Right atrium auricular region (tissue), 2 donors: ENCODE data around the gene ASTN2. TPM values are rescaled to one million over a fixed set of nuclear protein-coding genes. Genes with fewer than 3 reads are reported as not detected.

Experiments
- DNase-seq: peaks from one replicate; pipeline ENCODE4 v3.0.0-alpha.2; 2019; ENCODE audit warnings: low spot score
- H3K27ac ChIP-seq, 2 donors: fragments of 200-600 bp; sonication (generic); 1 replicate in 1 of 2; 2 replicates in 1 of 2; pipeline ENCODE4 v1.5.1; 2016 to 2019
- H3K27me3 ChIP-seq, 2 donors: fragments of 200-600 bp; sonication (generic); one replicate each; pipeline versions ENCODE4 v1.5.1 to v1.6.0; 2017 to 2019
- H3K36me3 ChIP-seq: fragments of 200-600 bp; sonication (generic); one replicate; pipeline ENCODE4 v1.5.1; 2016
- H3K4me1 ChIP-seq, 2 donors: fragments of 200-600 bp; sonication (generic); one replicate each; pipeline versions ENCODE4 v1.5.1 to v1.6.0; 2017 to 2019
- H3K4me3 ChIP-seq, 2 donors: fragments of 200-600 bp; sonication (generic); 1 replicate in 1 of 2; 2 replicates in 1 of 2; pipeline ENCODE4 v1.5.1; 2017 to 2019; ENCODE audit warnings: mild to moderate bottlenecking in 1 of 2, moderate library complexity in 1 of 2
- H3K9me3 ChIP-seq, 2 donors: fragments of 200-600 bp; sonication (generic); one replicate each; pipeline ENCODE4 v1.5.1; 2019
- total RNA-seq, 2 donors: library from RNA; depleted of rRNA; stranded (reverse); fragments of >200 nt; gene quantifications; one replicate each; pipeline ENCODE4 v1.1.0, GENCODE V29; 2016
- TF ChIP-seq, protein P1 (sequence below), 2 donors: fragments of 200-600 bp; sonication (generic); IDR thresholded peaks; one replicate each; pipeline ENCODE4 v1.5.1; 2019; ENCODE audit warnings: antibody characterized with exemption in 2 of 2

Gene ASTN2
- total RNA-seq, 2 donors from 2014 or later, result 11.1 to 32.2 TPM

DNA sequence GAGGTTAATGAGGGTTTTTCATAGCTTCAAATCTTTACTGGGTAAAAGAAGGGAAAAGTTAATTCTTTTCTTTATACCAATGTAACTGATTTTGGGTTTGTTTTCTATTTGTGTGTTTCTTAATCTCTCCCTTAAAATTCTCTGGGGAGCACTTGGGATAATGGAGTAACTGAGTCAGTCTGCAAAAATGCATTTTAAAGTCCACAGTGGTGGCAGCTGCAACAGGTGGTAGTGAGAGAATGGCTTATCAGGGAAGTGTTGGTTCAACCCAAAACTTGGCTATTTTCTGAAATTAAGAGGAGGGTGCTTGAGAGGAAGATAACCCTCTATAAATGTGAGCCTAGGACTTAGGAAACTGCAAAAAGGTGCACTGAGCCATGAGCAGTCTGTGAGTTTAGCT lies 39.9 kb upstream of the ASTN2 start:
- no peaks in the 10 kb centered on the region for H3K36me3 ChIP-seq
- no peak for DNase-seq
- no peak overlapping the region for H3K4me3 ChIP-seq
- no peak overlapping the region for H3K27ac ChIP-seq
- H3K27me3 ChIP-seq, result no peaks in the 10 kb centered on the region
- H3K4me1 ChIP-seq, result no peaks in the 10 kb centered on the region
- no peaks in the 10 kb centered on the region for H3K9me3 ChIP-seq
- TF ChIP-seq, protein P1, sequence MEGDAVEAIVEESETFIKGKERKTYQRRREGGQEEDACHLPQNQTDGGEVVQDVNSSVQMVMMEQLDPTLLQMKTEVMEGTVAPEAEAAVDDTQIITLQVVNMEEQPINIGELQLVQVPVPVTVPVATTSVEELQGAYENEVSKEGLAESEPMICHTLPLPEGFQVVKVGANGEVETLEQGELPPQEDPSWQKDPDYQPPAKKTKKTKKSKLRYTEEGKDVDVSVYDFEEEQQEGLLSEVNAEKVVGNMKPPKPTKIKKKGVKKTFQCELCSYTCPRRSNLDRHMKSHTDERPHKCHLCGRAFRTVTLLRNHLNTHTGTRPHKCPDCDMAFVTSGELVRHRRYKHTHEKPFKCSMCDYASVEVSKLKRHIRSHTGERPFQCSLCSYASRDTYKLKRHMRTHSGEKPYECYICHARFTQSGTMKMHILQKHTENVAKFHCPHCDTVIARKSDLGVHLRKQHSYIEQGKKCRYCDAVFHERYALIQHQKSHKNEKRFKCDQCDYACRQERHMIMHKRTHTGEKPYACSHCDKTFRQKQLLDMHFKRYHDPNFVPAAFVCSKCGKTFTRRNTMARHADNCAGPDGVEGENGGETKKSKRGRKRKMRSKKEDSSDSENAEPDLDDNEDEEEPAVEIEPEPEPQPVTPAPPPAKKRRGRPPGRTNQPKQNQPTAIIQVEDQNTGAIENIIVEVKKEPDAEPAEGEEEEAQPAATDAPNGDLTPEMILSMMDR (IDR thresholded peaks at IDR 0.05), result no peak

DNA sequence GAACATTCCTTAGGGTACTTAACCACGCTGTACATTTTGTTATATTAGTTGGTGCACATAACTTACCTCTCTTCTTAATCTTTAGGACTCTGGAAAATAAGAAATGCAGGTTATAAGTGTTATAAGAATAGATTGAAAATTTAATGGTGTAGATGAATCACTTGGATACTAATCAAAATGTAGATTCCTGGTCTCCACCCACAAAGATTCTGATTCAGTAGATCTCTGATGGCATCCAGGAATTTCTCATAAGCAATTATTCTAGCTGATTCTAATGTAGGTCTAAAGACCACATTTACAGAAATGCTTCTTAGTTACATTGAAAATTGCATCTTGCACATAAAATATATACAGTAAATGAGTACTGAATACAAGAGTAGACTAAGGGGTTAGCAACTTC lies 38.9 kb upstream of the ASTN2 start:
- TF ChIP-seq, protein P1 (IDR thresholded peaks at IDR 0.05), result no peak
- Histone ChIP-seq H3K36me3 (no peaks in the 10 kb centered on the region), H3K9me3 (no peaks in the 10 kb centered on the region), H3K4me1 (no peaks in the 10 kb centered on the region), H3K27ac (no peak overlapping the region), H3K27me3 (no peaks in the 10 kb centered on the region), H3K4me3 (no peak overlapping the region)
- DNase-seq, result no peak

DNA sequence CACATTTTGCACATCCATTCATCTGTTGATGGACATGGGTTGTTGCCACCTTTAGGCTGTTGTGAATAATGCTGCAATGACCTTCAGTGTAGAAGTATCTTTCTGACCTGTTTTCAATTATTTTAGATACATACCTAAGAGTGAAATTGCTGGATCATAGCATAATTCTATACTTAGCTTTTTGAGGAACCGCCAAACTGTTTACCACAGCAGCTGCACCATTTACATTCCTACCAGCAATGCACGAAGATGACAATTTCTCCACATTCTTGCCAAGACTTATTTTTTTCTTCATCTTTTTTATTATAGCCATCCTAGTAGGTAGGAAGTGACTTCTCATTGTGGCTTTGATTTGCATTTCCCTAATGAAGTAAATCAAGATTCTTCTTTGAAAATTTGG lies 36.5 kb upstream of the ASTN2 start:
- Histone ChIP-seq H3K4me1 (no peaks in the 10 kb centered on the region), H3K9me3 (no peaks in the 10 kb centered on the region), H3K4me3 (no peak overlapping the region), H3K36me3 (no peaks in the 10 kb centered on the region), H3K27me3 (no peaks in the 10 kb centered on the region), H3K27ac (no peak overlapping the region)
- no peak for DNase-seq
- TF ChIP-seq, protein P1 (IDR thresholded peaks at IDR 0.05), result no peak

DNA sequence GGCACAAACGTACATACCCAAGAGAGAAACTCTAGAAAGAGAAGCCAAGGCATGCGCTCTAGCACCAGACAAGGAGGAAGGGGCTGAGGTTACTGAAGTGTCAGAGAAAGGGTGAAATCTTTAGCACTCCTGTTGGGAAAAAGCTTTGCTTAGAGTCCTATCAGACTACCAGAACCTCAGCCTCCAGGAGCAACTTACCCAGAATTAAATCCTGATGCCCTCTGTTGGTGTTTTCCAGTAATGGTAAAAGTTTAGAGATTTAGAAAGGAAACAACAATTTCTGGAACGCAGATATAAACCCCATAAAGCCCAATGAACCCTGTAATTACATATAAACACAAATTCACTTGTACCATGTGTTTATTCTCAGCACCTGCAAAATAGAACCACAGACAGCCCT lies 33.2 kb upstream of the ASTN2 start:
- Histone ChIP-seq H3K4me1 (no peaks in the 10 kb centered on the region), H3K9me3 (no peaks in the 10 kb centered on the region), H3K27ac (no peak overlapping the region), H3K36me3 (no peaks in the 10 kb centered on the region), H3K27me3 (no peaks in the 10 kb centered on the region), H3K4me3 (no peak overlapping the region)
- TF ChIP-seq, protein P1 (IDR thresholded peaks at IDR 0.05), result peak in 1 of 2 donors; percentile 11
- no peak for DNase-seq

DNA sequence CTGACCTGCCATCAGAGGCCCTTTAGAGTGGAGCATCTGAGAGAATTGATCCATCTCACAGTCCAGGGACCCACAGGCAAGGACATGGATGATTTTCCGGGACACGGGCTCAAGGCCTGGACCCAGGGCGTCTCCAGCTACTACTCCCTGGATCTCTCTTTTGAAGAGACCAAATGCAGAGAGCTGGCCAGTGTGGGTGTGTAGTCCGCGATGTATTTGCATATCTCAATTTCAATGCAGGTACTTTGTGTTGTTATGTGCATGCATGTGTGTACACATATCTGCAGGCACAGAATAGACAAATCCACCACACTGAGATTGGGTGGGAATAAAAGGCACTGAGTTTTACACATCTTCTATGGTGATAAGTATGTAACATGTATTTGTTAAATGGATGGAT lies 30.8 kb upstream of the ASTN2 start:
- H3K36me3 ChIP-seq, result no peaks in the 10 kb centered on the region
- H3K27ac ChIP-seq, result no peak overlapping the region
- H3K9me3 ChIP-seq, result no peaks in the 10 kb centered on the region
- no peaks in the 10 kb centered on the region for H3K4me1 ChIP-seq
- H3K27me3 ChIP-seq, result no peaks in the 10 kb centered on the region
- no peak overlapping the region for H3K4me3 ChIP-seq
- TF ChIP-seq, protein P1 (IDR thresholded peaks at IDR 0.05), result no peak
- no peak for DNase-seq

DNA sequence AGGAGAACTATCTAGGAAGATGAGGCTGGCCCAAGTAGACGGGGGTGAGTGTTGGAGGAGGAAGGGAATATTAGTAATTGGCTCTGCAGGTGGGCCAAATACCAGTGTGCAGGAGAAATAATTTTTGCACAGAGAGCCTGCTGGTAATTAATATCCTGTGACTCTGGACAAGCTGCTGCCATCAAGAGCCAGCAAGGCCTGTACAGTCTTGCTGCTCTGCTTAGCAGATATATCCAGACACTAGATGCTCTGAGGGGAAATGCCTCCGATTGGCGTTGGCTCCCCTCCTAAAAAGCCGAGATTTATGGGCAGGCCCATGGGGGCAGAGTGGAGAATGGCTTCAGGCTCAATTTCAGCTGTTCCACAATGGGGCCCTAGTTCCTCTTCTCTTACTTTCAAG lies 29.6 kb upstream of the ASTN2 start:
- Histone ChIP-seq H3K9me3 (no peaks in the 10 kb centered on the region), H3K4me3 (no peak overlapping the region), H3K27me3 (no peaks in the 10 kb centered on the region), H3K36me3 (no peaks in the 10 kb centered on the region), H3K27ac (no peak overlapping the region), H3K4me1 (no peaks in the 10 kb centered on the region)
- no peak for DNase-seq
- TF ChIP-seq, protein P1 (IDR thresholded peaks at IDR 0.05), result no peak
